Loucy (cell line): Measurements from ENCODE around the gene NCAPH2.

ENCODE experiments used
- H2AFZ ChIP-seq: fragments of 200-600 bp; sonication (generic); 2 replicates; pipeline ENCODE4 v1.6.0; 2016; ENCODE audit warnings: antibody characterized with exemption, mild to moderate bottlenecking, low read length, moderate library complexity
- H3F3A ChIP-seq: fragments of 200-600 bp; 2 replicates; pipeline ENCODE4 v1.6.0; 2016; ENCODE audit warnings: antibody characterized with exemption, low read depth, mild to moderate bottlenecking
- H3K27me3 ChIP-seq: fragments of 200-600 bp; sonication (generic); 2 replicates; pipeline ENCODE4 v1.6.1; 2014; ENCODE audit warnings: low read length, mild to moderate bottlenecking; ENCODE audit not compliant: insufficient read depth, poor library complexity, severe bottlenecking
- H3K36me3 ChIP-seq: fragments of 200-600 bp; sonication (generic); 2 replicates; pipeline ENCODE4 v1.6.1; 2016; ENCODE audit warnings: low read length; ENCODE audit not compliant: insufficient read depth
- H3K4me1 ChIP-seq: fragments of 200-600 bp; sonication (generic); 2 replicates; pipeline ENCODE4 v1.5.1; 2014; ENCODE audit warnings: low read length, mild to moderate bottlenecking; ENCODE audit not compliant: insufficient read depth, poor library complexity, severe bottlenecking
- H3K4me2 ChIP-seq: fragments of 200-600 bp; sonication (generic); 2 replicates; pipeline ENCODE4 v1.6.0; 2014; ENCODE audit warnings: antibody characterized with exemption, low read length, low read depth, mild to moderate bottlenecking; ENCODE audit not compliant: poor library complexity, severe bottlenecking
- H3K4me3 ChIP-seq: fragments of 200-600 bp; sonication (generic); 2 replicates; pipeline ENCODE4 v1.5.1; 2014; ENCODE audit warnings: low read length, mild to moderate bottlenecking, mixed read lengths; ENCODE audit not compliant: poor library complexity, severe bottlenecking
- H3K79me2 ChIP-seq: fragments of 200-600 bp; sonication (generic); 2 replicates; pipeline ENCODE4 v1.6.1; 2014; ENCODE audit warnings: low read length; ENCODE audit not compliant: insufficient read depth
- H3K9ac ChIP-seq: fragments of 200-600 bp; sonication (generic); 2 replicates; pipeline ENCODE4 v1.6.0; 2014; ENCODE audit warnings: mild to moderate bottlenecking, low read depth, low read length, moderate library complexity; ENCODE audit not compliant: poor library complexity, severe bottlenecking
- H3K9me2 ChIP-seq: fragments of 200-600 bp; sonication (generic); replicated peaks from 2 replicates; pipeline ENCODE4 v1.6.1; 2016; ENCODE audit warnings: low read depth, low read length, mixed read lengths
- H3K9me3 ChIP-seq: fragments of 200-600 bp; sonication (generic); 2 replicates; pipeline ENCODE4 v1.6.1; 2014; ENCODE audit warnings: mild to moderate bottlenecking, antibody characterized with exemption, low read length, low read depth; ENCODE audit not compliant: insufficient read depth
- H4K20me1 ChIP-seq: fragments of 200-600 bp; sonication (generic); 2 replicates; pipeline ENCODE4 v1.6.0; 2014; ENCODE audit warnings: antibody characterized with exemption, low read length, mild to moderate bottlenecking; ENCODE audit not compliant: insufficient read depth, poor library complexity, severe bottlenecking
- CTCF ChIP-seq: fragments of 200-600 bp; sonication (generic); conservative IDR thresholded peaks from 2 replicates; pipeline ENCODE4 v1.5.1; 2014; ENCODE audit warnings: mild to moderate bottlenecking, antibody characterized with exemption, low read length
- EZH2phosphoT487 ChIP-seq: fragments of 200-600 bp; IDR thresholded peaks from 2 replicates; pipeline ENCODE4 v1.6.1; 2018; ENCODE audit warnings: antibody characterized with exemption, mild to moderate bottlenecking, moderate library complexity, borderline replicate concordance

NCAPH2 gene

GRCh38 chr22:50567721-50568252 lies 59.8 kb downstream of the NCAPH2 start:
- H3K9me3 ChIP-seq = no peaks in the 10 kb centered on the region
- H3K9me2 ChIP-seq = no peaks in the 10 kb centered on the region
- no peak overlapping the region for H2AFZ ChIP-seq
- no peak overlapping the region for H3K4me2 ChIP-seq
- no peaks in the 10 kb centered on the region for H3F3A ChIP-seq
- H3K79me2 ChIP-seq = no peaks in the 10 kb centered on the region
- no peak overlapping the region for H3K9ac ChIP-seq
- H3K27me3 ChIP-seq = no peaks in the 10 kb centered on the region
- peaks cover 8% of the 10 kb centered on the region; the same call in 1 of the 2 replicates for H3K36me3 ChIP-seq
- TF ChIP-seq EZH2phosphoT487 = no peak
- no peak for TF ChIP-seq CTCF
- no peak overlapping the region for H3K4me3 ChIP-seq
- peaks cover 7% of the 10 kb centered on the region for H3K4me1 ChIP-seq
- H4K20me1 ChIP-seq = no peaks in the 10 kb centered on the region

GRCh38 chr22:50568626-50569025 lies 60.6 kb downstream of the NCAPH2 start:
- peaks cover 8% of the 10 kb centered on the region; the same call in 1 of the 2 replicates for H3K36me3 ChIP-seq
- H3K9me2 ChIP-seq = no peaks in the 10 kb centered on the region
- no peaks in the 10 kb centered on the region for H3K4me1 ChIP-seq
- H3F3A ChIP-seq = no peaks in the 10 kb centered on the region
- no peak overlapping the region for H3K4me3 ChIP-seq
- no peaks in the 10 kb centered on the region for H3K27me3 ChIP-seq
- no peaks in the 10 kb centered on the region for H3K9me3 ChIP-seq
- TF ChIP-seq EZH2phosphoT487 (no peak), CTCF (no peak)
- H3K79me2 ChIP-seq = no peaks in the 10 kb centered on the region
- no peak overlapping the region for H3K4me2 ChIP-seq
- H2AFZ ChIP-seq = no peak overlapping the region
- no peaks in the 10 kb centered on the region for H4K20me1 ChIP-seq
- H3K9ac ChIP-seq = no peak overlapping the region

GRCh38 chr22:50569041-50569459 lies 61.0 kb downstream of the NCAPH2 start:
- Histone ChIP-seq H3K4me1 (no peaks in the 10 kb centered on the region), H3K27me3 (no peaks in the 10 kb centered on the region), H3K4me2 (no peak overlapping the region), H2AFZ (no peak overlapping the region), H3F3A (no peaks in the 10 kb centered on the region), H3K9me2 (no peaks in the 10 kb centered on the region), H3K4me3 (no peak overlapping the region), H4K20me1 (no peaks in the 10 kb centered on the region), H3K9me3 (no peaks in the 10 kb centered on the region), H3K36me3 (peaks cover 8% of the 10 kb centered on the region; the same call in 1 of the 2 replicates), H3K9ac (no peak overlapping the region), H3K79me2 (no peaks in the 10 kb centered on the region)
- TF ChIP-seq EZH2phosphoT487 (no peak), CTCF (no peak)
